ENCODE results near the gene KLF5. TPM values are rescaled to one million over a fixed set of nuclear protein-coding genes. Genes with fewer than 3 reads are reported as not detected.

The KLF5 gene
- total RNA-seq, 1 donor from 2014 or later: 1.3 TPM

DNA sequence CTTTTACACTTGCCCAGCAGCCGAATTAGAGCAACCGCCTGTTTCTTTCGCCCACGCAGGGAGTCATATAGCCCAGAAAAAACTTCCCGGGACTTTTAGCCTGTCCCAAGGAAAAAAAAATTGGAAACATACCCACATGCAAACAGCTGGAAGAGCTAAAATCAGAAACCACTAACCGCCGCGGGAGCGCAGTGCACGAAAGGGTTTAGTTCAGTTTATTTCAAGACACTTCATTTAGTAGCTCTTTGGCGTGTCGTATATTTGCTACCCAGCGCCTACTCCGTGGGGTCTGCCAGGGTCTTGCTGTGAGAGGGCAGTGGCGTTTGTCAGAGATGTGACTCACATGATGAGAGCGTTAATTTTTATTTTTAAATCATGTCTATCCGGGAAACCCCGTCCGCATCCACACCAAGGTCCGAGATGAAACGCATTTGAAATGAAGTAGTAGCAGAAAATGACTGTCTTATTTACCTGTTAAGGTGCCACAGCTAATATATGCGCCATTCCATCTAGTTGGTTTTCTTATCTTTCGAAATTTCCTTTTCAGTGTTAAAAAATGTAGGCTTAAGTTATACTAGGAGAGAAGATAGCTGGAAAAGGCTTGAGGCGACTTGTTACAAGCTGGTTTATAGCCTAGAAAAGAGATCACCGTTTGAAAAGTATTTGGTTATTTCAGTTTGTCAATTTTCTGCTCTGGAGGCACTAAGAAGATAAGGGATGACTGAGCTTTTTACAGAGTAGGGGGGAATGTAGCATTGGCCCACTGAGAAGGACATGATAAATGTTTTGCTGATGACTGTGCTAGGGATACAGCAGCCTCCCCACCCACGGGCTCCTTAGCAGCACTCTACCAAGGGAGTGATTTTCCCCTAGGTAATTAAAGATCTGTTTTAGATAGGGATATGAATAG is 1.7 kb downstream of the KLF5 start:
- TF ChIP-seq, protein P1, sequence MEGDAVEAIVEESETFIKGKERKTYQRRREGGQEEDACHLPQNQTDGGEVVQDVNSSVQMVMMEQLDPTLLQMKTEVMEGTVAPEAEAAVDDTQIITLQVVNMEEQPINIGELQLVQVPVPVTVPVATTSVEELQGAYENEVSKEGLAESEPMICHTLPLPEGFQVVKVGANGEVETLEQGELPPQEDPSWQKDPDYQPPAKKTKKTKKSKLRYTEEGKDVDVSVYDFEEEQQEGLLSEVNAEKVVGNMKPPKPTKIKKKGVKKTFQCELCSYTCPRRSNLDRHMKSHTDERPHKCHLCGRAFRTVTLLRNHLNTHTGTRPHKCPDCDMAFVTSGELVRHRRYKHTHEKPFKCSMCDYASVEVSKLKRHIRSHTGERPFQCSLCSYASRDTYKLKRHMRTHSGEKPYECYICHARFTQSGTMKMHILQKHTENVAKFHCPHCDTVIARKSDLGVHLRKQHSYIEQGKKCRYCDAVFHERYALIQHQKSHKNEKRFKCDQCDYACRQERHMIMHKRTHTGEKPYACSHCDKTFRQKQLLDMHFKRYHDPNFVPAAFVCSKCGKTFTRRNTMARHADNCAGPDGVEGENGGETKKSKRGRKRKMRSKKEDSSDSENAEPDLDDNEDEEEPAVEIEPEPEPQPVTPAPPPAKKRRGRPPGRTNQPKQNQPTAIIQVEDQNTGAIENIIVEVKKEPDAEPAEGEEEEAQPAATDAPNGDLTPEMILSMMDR (IDR thresholded peaks at IDR 0.05): no peak
- Histone ChIP-seq H3K4me1 (no peaks in the 10 kb centered on the region), H3K27me3 (no peaks in the 10 kb centered on the region), H3K4me3 (peak overlapping the region; percentile 87 to 96), H3K9me3 (no peaks in the 10 kb centered on the region), H3K27ac (peak overlapping the region; percentile 35 to 72), H3K36me3 (no peaks in the 10 kb centered on the region)
- DNase-seq (ENCODE audit: low spot score in 2 of 2): peak in 1 of 2 donors; percentile 66
- intact Hi-C loops (cut with DNase I): loop anchor here (5.0 kb wide), 1 partner anchor 652 kb away; no protein-coding TSS in a partner anchor

DNA sequence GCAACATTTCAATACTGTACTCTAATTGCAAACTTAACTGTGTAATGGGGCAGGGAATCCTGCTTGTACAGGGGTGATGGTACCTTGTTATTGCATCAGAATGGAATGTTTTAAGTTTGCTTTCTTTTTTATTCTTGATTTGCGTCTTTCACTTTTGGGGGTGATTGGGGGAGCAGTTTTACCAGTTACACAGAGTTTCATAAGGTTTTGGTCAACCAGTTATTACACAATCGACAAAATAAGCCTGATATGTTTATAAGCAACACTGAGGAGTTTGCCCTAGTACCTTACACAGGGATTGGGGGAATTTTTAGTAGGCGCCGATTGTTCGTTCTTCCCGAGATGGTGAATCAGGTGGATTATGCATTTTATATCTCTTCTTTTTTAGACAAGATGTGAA is 2.7 kb downstream of the KLF5 start:
- Histone ChIP-seq H3K4me3 (no peak overlapping the region), H3K36me3 (no peaks in the 10 kb centered on the region), H3K9me3 (no peaks in the 10 kb centered on the region), H3K4me1 (no peaks in the 10 kb centered on the region), H3K27me3 (no peaks in the 10 kb centered on the region), H3K27ac (no peak overlapping the region)
- intact Hi-C loops (cut with DNase I): loop anchor here (5.0 kb wide), 1 partner anchor 651 kb away; no protein-coding TSS in a partner anchor
- TF ChIP-seq, protein P1 (IDR thresholded peaks at IDR 0.05): no peak
- no peak for DNase-seq (ENCODE audit: low spot score in 2 of 2)

DNA sequence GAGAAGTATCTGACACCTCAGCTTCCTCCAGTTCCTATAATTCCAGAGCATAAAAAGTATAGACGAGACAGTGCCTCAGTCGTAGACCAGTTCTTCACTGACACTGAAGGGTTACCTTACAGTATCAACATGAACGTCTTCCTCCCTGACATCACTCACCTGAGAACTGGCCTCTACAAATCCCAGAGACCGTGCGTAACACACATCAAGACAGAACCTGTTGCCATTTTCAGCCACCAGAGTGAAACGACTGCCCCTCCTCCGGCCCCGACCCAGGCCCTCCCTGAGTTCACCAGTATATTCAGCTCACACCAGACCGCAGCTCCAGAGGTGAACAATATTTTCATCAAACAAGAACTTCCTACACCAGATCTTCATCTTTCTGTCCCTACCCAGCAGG is 3.1 kb downstream of the KLF5 start:
- Histone ChIP-seq H3K27me3 (no peaks in the 10 kb centered on the region), H3K4me3 (no peak overlapping the region), H3K9me3 (no peaks in the 10 kb centered on the region), H3K27ac (no peak overlapping the region), H3K36me3 (no peaks in the 10 kb centered on the region), H3K4me1 (no peaks in the 10 kb centered on the region)
- TF ChIP-seq, protein P1 (IDR thresholded peaks at IDR 0.05): no peak
- no peak for DNase-seq (ENCODE audit: low spot score in 2 of 2)
- intact Hi-C loops (cut with DNase I): loop anchor here (5.0 kb wide), 1 partner anchor 650 kb away; no protein-coding TSS in a partner anchor

DNA sequence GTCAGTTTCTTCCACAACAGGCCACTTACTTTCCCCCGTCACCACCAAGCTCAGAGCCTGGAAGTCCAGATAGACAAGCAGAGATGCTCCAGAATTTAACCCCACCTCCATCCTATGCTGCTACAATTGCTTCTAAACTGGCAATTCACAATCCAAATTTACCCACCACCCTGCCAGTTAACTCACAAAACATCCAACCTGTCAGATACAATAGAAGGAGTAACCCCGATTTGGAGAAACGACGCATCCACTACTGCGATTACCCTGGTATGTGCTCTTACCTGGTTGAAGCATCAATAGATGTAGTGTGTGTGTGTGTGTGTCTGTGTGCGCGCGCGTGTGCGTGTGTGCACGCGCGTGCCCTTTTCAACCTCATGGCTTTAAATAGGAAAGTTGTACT is 3.7 kb downstream of the KLF5 start:
- intact Hi-C loops (cut with DNase I): loop anchor here (5.0 kb wide), 1 partner anchor 650 kb away; no protein-coding TSS in a partner anchor
- H3K36me3 ChIP-seq: no peaks in the 10 kb centered on the region
- DNase-seq (ENCODE audit: low spot score in 2 of 2): no peak
- no peak overlapping the region for H3K4me3 ChIP-seq
- TF ChIP-seq, protein P1 (IDR thresholded peaks at IDR 0.05): no peak
- no peaks in the 10 kb centered on the region for H3K4me1 ChIP-seq
- H3K9me3 ChIP-seq: no peaks in the 10 kb centered on the region
- H3K27me3 ChIP-seq: no peaks in the 10 kb centered on the region
- no peak overlapping the region for H3K27ac ChIP-seq

DNA sequence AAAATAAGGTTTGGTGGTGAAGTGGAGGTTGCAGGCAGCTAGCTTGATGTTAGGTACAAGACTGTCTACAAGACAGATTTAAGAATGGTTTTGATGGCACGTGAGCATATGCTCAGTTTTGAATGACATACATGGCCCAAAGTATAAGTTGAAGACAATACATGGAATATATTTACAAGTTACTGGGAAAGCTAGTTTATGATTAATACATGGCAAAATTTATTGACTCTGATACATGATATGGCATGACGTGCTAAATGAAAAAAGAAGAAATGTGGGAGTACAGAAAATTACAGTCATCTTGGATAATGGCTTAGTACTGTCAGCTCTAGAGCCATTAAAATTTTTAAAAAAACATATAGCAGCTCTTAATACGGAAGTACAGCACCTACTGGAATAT is 4.4 kb downstream of the KLF5 start:
- Histone ChIP-seq H3K27me3 (no peaks in the 10 kb centered on the region), H3K9me3 (no peaks in the 10 kb centered on the region), H3K4me3 (no peak overlapping the region), H3K27ac (no peak overlapping the region), H3K4me1 (no peaks in the 10 kb centered on the region), H3K36me3 (no peaks in the 10 kb centered on the region)
- DNase-seq (ENCODE audit: low spot score in 2 of 2): no peak
- TF ChIP-seq, protein P1 (IDR thresholded peaks at IDR 0.05): no peak
- intact Hi-C loops (cut with DNase I): loop anchor here (5.0 kb wide), 1 partner anchor 649 kb away; no protein-coding TSS in a partner anchor

Measured in ascending aorta (tissue), 2 donors.